Measurements from ENCODE around the gene CIT.
"Not testable (repeated sequence)": the region's sequence is repeated elsewhere in the genome, so short reads cannot be mapped to it uniquely, and the experiment has no call there.

CIT gene, protein sequence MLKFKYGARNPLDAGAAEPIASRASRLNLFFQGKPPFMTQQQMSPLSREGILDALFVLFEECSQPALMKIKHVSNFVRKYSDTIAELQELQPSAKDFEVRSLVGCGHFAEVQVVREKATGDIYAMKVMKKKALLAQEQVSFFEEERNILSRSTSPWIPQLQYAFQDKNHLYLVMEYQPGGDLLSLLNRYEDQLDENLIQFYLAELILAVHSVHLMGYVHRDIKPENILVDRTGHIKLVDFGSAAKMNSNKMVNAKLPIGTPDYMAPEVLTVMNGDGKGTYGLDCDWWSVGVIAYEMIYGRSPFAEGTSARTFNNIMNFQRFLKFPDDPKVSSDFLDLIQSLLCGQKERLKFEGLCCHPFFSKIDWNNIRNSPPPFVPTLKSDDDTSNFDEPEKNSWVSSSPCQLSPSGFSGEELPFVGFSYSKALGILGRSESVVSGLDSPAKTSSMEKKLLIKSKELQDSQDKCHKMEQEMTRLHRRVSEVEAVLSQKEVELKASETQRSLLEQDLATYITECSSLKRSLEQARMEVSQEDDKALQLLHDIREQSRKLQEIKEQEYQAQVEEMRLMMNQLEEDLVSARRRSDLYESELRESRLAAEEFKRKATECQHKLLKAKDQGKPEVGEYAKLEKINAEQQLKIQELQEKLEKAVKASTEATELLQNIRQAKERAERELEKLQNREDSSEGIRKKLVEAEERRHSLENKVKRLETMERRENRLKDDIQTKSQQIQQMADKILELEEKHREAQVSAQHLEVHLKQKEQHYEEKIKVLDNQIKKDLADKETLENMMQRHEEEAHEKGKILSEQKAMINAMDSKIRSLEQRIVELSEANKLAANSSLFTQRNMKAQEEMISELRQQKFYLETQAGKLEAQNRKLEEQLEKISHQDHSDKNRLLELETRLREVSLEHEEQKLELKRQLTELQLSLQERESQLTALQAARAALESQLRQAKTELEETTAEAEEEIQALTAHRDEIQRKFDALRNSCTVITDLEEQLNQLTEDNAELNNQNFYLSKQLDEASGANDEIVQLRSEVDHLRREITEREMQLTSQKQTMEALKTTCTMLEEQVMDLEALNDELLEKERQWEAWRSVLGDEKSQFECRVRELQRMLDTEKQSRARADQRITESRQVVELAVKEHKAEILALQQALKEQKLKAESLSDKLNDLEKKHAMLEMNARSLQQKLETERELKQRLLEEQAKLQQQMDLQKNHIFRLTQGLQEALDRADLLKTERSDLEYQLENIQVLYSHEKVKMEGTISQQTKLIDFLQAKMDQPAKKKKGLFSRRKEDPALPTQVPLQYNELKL (N-terminal part only)

DNA sequence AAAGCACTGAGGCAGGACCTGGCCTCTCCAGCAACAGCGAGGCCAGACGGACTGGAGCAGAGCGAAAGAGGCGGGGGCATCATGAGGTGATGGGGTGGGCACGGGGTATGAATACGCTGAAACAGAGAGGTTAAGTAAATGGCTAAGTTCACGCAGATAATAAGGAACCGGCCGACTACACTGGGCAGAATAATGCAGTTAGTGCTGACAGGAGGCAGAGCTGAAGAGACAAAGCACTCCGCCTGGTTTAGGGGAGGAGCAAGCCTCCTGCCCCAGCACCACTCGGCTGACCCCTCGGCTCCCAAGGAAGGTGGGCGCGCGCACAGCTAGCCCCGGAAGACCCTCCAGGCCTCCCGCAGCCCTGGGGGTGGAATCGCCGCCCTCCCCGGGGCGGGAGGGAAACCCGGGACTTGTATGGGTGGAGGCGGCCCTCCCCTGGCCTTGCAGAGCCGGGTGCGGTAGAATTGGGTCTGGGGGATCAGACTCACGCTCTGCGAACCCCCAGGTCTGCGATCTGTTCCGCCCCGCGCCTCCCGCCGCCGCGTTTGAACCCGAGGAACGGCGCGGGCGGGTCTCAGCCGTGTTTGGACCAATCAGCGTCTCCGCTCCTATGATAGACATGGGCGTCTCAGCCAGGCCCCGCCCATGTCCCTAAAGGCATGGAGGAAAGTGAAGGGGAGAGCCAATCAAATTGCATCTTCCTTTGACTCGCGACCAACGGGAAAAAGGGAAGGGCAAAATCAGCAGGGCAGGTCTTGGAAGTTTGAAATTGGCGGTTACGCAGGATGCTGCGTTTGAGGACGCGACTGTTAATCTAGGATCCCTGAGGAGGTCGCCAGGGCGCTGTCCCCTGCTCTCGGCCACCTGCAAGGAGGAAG lies at the start of gene CIT:
TSS of gene CIT (minus strand) at position 560 of the 878 bp plus-strand sequence. CDS start 1,152 bp downstream, outside the sequence.
- DNase-seq = peak; percentile 94

GRCh38 chr12:119925269-119925668 lies 48.1 kb upstream of the CIT start:
- DNase-seq = no peak

GRCh38 chr12:119920064-119920463 lies 42.9 kb upstream of the CIT start:
- DNase-seq = no peak

DNA sequence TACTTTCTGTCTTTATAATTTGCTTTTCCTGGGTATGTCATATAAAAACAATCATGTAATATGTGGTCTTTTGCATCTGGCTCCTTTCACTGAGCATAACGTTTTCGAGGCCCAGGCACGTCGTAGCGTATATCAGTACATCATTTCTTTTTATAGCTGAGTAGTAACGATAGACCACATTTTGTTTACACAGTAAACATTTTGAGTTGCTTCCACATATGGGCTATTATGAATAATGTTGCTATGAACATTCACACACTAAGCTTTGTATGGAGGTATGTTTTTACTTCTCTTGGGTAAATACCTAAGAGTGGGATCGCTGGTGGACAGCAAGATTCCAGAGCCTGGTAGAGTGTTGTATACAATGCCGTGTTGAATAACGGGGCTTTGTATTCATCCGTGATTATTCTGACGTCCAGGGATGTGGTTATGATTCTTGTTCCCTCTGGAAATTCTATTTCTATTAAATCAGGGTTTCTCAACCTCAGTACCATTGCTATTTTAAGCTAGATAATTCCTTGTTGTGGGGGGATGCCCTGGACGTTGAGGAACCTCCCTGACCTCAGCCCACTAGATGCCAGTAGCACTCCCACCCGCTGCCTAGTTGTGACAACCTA lies 38.9 kb upstream of the CIT start:
- DNase-seq = no peak

DNA sequence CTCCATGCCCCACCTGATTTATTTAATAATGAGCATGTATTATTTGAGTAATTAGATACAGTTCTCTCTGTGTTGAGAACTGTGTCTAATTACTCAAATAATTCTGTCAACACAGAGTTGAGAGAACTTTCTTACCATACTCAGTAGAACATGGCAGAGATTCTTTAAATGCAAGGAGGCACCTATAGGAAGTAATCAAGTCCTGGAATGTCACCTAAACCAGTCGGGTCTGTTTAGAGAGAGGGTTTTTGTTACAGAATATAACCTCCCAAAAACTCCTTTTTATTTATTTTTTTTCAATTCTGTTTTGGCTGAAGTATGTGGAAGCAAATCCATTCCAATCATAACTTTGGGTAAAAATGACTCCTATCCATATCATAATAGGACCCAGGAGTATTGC lies 37.5 kb upstream of the CIT start:
- no peak for DNase-seq

DNA sequence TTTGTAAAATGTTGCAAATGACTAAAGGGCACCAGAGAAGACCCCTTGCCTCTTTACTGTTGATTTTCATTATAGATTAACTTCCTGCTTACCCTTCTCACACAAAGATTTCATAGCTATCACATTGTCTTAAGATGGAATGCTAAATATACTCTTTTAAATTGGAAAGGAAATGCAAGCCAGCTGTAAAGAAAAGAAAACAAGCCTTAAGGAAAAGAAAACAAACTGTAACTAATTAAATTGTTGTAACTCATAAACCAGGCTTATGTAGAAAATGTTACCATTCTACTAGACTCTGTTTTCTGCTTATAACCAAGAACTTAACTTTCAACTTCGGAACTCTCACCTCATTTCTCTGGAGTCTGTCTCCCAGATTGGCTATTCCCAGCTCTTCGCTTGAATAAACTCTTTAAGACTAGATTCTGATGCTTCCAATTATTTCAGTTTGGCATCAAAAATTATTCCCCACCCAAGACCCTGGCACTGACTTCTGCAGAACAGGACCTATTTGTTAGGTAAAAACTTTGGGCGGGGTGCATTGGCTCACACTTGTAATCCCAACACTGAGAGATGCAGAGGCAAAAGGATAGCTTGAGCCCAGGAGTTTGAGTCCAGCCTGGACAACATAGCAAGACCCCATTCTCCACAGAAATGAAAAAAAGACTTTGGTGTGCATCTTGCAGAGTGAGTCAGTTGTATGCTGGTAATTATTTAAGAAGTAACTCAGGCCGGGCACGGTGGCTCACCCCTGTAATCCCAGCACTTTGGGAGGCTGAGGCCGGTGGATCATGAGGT lies 36.6 kb upstream of the CIT start:
- no peak for DNase-seq

GRCh38 chr12:119911182-119911581 lies 34.1 kb upstream of the CIT start:
- DNase-seq = no peak

DNA sequence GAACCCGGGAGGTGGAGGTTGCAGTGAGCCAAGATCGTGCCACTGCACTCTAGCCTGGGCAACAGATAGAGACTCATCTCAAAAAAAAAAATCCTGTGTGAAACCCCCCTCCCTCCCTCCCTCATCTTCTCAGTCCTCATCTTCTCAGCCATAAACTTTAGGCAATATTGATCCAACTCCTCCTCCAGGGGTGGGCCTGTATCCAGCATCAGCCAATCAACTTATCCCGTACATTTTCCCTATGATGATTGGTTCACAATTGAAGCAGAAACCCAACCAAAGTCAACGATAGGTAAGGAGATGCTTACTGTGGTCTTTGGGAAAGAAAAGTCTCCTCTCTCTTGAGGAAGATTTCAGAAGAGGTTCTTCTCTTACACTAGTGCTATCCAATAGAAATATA lies 33.5 kb upstream of the CIT start:
- no peak for DNase-seq

DNA sequence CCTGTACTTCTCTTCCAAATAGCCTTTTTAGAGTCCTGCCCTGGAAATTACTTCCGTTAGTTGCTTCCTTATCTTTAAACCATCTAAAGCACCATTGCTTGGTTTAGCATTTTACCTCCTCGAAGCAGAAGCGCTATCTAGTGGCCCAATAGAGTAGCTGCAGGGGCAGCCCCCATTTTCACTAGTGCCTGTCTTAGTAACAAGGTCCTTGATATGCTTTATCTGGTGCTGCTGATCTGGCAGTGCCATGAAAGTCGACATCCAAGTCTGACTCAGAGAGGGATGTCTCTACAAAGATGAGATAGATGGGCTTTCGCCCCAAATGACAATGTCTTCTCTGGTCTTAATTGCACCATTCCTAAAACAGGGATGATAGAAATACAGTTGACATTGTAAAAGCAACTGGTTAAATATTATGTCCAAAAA lies 25.0 kb upstream of the CIT start:
- DNase-seq = peak; percentile 77

DNA sequence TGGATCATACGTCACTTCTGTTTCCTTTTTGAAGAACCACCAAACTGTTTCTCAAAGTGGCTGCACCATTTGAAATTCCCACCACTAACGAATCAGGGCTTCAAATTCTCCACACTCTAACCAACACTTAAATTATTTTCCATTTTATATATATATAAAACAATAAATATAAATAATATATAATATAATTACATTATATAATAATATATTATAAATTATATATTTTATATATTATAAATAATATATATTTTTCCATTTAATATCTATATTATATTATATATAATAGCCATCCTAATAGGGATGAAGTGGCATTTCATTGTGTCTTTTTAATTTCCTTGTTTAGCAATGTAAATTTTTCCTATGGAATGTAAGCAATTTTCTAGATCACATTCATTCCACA lies 24.6 kb upstream of the CIT start:
- DNase-seq = no peak

GRCh38 chr12:119894916-119895315 lies 17.8 kb upstream of the CIT start:
- DNase-seq = no peak

DNA sequence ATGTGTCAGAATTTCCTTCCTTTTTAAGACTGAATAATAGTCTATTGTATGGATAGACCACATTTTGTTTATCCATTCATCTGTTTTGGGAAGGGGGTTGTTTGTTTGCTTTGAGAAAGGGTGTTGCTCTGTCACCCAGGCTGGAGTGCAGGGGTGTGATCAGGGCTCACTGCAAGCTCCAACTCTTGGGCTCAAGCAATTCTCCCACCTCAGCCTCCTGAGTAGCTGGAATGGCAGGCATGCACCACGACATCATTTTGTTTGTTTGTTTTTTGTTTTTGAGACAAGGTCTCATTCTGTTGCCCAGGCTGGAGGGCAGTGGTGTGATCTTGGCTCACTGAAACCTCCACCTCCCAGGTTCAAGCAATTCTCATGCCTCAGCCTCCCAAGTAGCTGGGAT lies 15.5 kb upstream of the CIT start:
- DNase-seq = not testable (repeated sequence)

DNA sequence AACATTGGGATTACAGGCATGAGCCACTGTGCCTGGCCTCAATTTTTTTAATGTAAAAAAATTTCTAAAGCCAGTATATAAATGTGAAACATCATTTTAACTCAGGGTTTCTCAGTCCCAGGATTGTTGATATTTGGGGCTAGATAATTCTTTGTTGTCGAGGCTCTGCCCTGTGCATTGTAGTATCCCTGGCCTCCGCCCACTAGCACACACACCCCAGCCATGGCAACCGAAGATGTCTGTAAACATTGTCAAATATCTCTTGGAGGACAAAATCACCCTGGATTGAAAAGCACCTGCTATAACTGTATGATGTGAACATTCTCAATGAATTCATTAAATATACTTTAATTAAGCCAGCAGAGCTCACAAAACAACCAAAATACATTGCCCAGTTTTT lies 8.4 kb upstream of the CIT start:
- no peak for DNase-seq

DNA sequence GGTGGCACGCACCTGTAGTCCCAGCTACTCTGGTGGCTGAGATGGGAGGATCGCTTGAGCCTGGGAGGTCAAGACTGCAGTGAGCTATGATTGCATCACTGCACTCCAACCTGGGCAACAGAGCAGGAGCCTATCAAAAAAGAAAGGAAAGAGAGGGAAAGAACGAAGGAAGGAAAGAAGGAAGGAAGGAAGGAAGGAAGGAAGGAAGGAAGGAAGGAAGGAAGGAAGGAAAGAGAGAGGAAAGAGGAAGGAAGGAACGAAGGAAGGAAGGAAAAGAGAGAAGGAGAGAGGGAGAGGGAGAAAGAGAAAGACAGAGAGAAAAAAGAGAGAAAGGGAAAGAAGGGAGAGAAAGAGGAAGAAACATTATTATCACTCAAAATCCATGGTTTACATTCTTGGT lies 6.7 kb upstream of the CIT start:
- not testable (repeated sequence) for DNase-seq

- DNase-seq = no peak
These were observed 6.1 kb upstream of the CIT start for GRCh38 chr12:119883237-119883636.

DNA sequence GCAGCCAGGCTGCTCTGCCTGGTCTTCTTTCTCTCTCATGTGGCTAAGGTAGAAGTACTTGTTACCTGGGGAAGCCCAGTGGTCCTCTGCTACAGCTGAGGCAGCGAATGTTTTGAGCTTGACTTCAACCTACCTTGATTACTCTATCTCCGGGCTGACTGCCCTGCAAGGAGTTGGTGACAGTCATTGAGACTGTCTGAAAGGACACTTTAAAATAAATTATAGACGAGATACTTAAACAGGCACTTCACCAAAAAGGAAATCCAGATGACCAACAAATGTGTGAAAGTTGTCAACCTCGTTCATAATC lies 474 bp upstream of the CIT start:
- no peak for DNase-seq

- DNase-seq = no peak
These were observed 6.7 kb downstream of the CIT start for GRCh38 chr12:119870457-119870856.

GRCh38 chr12:119869720-119870119 lies 7.4 kb downstream of the CIT start:
- no peak for DNase-seq

- no peak for DNase-seq
These were observed 8.1 kb downstream of the CIT start for GRCh38 chr12:119868992-119869391.

DNA sequence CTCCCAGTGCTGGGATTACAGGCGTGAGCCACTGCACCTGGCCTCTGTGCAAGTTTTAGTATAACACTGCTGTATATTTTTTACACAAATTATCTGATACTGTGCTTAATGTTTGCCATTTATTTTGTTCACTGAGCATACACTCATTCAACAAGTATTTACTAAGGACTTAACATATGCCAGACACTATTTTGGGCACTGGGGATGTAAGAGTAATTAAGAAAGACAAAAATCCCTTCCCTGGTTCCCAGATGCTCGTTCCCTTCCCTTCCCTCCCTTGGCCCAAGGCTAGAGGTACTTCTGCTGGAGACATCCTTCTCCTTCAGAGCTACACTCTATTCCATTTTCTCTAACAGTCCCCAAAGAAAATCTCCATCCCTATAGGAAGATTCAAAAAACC lies 12.5 kb downstream of the CIT start:
- no peak for DNase-seq

GRCh38 chr12:119859241-119859640 lies 17.9 kb downstream of the CIT start:
- DNase-seq = no peak

Measured in kidney glomerular epithelial cell (primary cell).